Mesothelial cell of epicardium (in vitro differentiated cells): ENCODE data around the gene FAM168A. TPM values are rescaled to one million over a fixed set of nuclear protein-coding genes. Genes with fewer than 3 reads are reported as not detected.
"Not testable (repeated sequence)": the region's sequence is repeated elsewhere in the genome, so short reads cannot be mapped to it uniquely, and the experiment has no call there.

Experiments
- DNase-seq, 2 experiments: peaks; one replicate each; pipeline ENCODE4 v3.0.0; 2021; ENCODE audit warnings: low spot score in 2 of 2; ENCODE audit not compliant: unreplicated experiment in 2 of 2
- H3K27ac Mint-ChIP-seq: 2 replicates; pipeline ENCODE4 v1.8.0; 2021; ENCODE audit warnings: mixed read lengths
- H3K27me3 Mint-ChIP-seq: 2 replicates; pipeline ENCODE4 v1.8.0; 2021; ENCODE audit warnings: low read depth, mixed read lengths
- H3K36me3 Mint-ChIP-seq: 2 replicates; pipeline ENCODE4 v1.8.0; 2021; ENCODE audit warnings: mixed read lengths
- H3K4me1 Mint-ChIP-seq: 2 replicates; pipeline ENCODE4 v1.8.0; 2021; ENCODE audit warnings: mixed read lengths
- H3K4me3 Mint-ChIP-seq: 2 replicates; pipeline ENCODE4 v1.8.0; 2021; ENCODE audit warnings: mild to moderate bottlenecking, moderate library complexity, mixed read lengths
- H3K9me3 Mint-ChIP-seq: 2 replicates; pipeline ENCODE4 v1.8.0; 2021; ENCODE audit warnings: mixed read lengths
- CTCF ChIP-seq: fragments of 200-600 bp; sonication (generic); IDR thresholded peaks from one replicate; pipeline ENCODE4 v1.5.0; 2021; ENCODE audit warnings: antibody characterized with exemption; ENCODE audit not compliant: unreplicated experiment
- total RNA-seq: library from RNA; stranded (reverse); gene quantifications from 3 replicates; pipeline ENCODE4 v1.2.1, GENCODE V29; 2021

Gene FAM168A
- total RNA-seq, 1 donor from 2014 or later, result 61.8 TPM

- no peak overlapping the region for H3K27ac Mint-ChIP-seq
- H3K27me3 Mint-ChIP-seq, result no peaks in the 10 kb centered on the region
- peaks cover 2% of the 10 kb centered on the region for H3K36me3 Mint-ChIP-seq
- H3K9me3 Mint-ChIP-seq, result no peaks in the 10 kb centered on the region
- H3K4me1 Mint-ChIP-seq, result no peaks in the 10 kb centered on the region
- H3K4me3 Mint-ChIP-seq, result no peak overlapping the region
- TF ChIP-seq CTCF, result no peak
- DNase-seq, result no peak
Measured at GRCh38 chr11:73452726-73453125, 145.2 kb downstream of the FAM168A start.

- no peaks in the 10 kb centered on the region for H3K36me3 Mint-ChIP-seq
- no peaks in the 10 kb centered on the region for H3K27me3 Mint-ChIP-seq
- no peak for TF ChIP-seq CTCF
- no peak overlapping the region for H3K4me3 Mint-ChIP-seq
- no peak overlapping the region for H3K27ac Mint-ChIP-seq
- no peaks in the 10 kb centered on the region for H3K9me3 Mint-ChIP-seq
- H3K4me1 Mint-ChIP-seq, result no peaks in the 10 kb centered on the region
- DNase-seq, result no peak
Measured at GRCh38 chr11:73451896-73452295, 146.0 kb downstream of the FAM168A start.

GRCh38 chr11:73446766-73447165, 151.1 kb downstream of the FAM168A start:
- Mint-ChIP-seq H3K36me3 (no peaks in the 10 kb centered on the region), H3K27me3 (no peaks in the 10 kb centered on the region), H3K4me3 (no peak overlapping the region), H3K27ac (no peak overlapping the region), H3K4me1 (no peaks in the 10 kb centered on the region), H3K9me3 (no peaks in the 10 kb centered on the region)
- DNase-seq, result no peak
- no peak for TF ChIP-seq CTCF

- no peak overlapping the region for H3K4me3 Mint-ChIP-seq
Measured at GRCh38 chr11:73445980-73446379, 151.9 kb downstream of the FAM168A start.

GRCh38 chr11:73439002-73439843, 158.7 kb downstream of the FAM168A start:
- H3K27me3 Mint-ChIP-seq, result no peaks in the 10 kb centered on the region
- no peak for DNase-seq
- H3K27ac Mint-ChIP-seq, result peak overlapping the region; percentile 88
- no peak for TF ChIP-seq CTCF
- H3K9me3 Mint-ChIP-seq, result no peaks in the 10 kb centered on the region
- H3K4me1 Mint-ChIP-seq, result peaks cover 25% of the 10 kb centered on the region
- H3K4me3 Mint-ChIP-seq, result no peak overlapping the region
- peaks cover 3% of the 10 kb centered on the region for H3K36me3 Mint-ChIP-seq

More at GRCh38 chr11:73445980-73446379, 151.9 kb downstream of the FAM168A start:
- Mint-ChIP-seq H3K27ac (no peak overlapping the region), H3K4me1 (no peaks in the 10 kb centered on the region), H3K9me3 (no peaks in the 10 kb centered on the region), H3K27me3 (no peaks in the 10 kb centered on the region), H3K36me3 (peaks cover 3% of the 10 kb centered on the region)
- DNase-seq, result no peak
- no peak for TF ChIP-seq CTCF

- peaks cover 25% of the 10 kb centered on the region for H3K4me1 Mint-ChIP-seq
- not testable (repeated sequence) for H3K27ac Mint-ChIP-seq, H3K36me3 Mint-ChIP-seq, H3K4me3 Mint-ChIP-seq, H3K27me3 Mint-ChIP-seq, H3K9me3 Mint-ChIP-seq, DNase-seq
Measured at GRCh38 chr11:73436859-73437258, 161.1 kb downstream of the FAM168A start.
